Stimulated activated CD4-positive, alpha-beta T cell treated with anti-CD3 and anti-CD28 coated beads, TNF-alpha, amount 100 ng/mL, for 48 hours (primary cell): Measurements from ENCODE around the gene NDFIP1.

Source experiments
- DNase-seq, 3 donors: peaks; one replicate each; pipeline ENCODE4 v3.0.0-alpha.2; 2020; ENCODE audit warnings: low read depth in 3 of 3

The NDFIP1 gene

GRCh38 chr5:142189813-142190212, 81.2 kb downstream of the NDFIP1 start:
- no peak for DNase-seq

GRCh38 chr5:142191776-142192175, 83.2 kb downstream of the NDFIP1 start:
- no peak for DNase-seq

DNA sequence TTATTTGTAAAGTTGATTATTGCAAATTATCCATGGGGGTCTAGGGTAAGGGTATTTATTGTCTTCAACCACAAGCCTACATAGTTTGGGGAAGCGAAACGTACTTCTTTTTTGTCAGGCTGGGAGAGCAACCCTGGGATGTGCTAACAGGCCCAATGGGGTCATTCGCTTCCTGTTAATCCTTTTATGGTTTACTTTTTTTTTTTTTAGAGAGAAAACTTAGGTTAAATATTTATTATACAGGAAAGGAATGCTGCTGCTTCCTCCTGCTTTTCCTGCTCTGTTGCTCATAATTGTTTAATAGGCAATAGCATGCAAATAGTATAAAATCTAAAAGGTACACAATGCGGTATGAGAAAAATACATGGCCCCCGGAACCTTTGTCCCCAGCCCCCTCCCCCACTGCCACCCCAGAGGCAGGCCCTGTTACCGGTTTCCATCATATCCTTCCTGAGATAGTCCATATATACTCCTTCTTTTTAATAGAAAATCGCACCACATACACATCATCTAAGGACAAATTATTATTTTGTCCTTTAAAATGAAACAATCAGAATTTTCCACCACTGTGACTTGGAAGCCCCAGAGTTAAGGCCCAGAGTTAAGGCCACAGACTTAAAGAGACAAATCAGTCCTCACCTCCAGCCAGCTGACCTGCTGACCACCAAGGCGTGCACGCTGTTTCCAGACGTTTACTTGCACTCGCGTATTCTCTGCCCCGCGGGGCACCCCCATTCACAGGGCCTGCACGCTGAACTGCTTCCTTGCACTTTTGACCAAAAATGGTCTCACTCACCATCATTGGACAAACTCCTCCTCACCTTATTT, 83.9 kb downstream of the NDFIP1 start:
- no peak for DNase-seq

DNA sequence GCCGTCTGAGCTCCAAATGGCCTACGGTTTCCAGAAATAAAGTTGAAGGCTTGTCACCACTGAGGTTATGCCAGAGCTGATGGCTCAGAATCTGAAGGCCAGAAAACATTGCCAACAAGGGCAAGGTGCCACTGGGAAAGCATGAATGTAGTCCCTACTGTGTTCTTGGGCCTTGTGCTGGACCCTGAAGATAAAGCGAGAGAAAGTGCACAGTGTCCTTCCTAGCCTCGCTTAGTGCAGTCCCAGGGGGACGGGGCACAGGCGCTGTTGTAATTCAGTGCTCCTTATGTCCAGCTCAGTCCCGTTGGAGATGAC, 84.5 kb downstream of the NDFIP1 start:
- no peak for DNase-seq

DNA sequence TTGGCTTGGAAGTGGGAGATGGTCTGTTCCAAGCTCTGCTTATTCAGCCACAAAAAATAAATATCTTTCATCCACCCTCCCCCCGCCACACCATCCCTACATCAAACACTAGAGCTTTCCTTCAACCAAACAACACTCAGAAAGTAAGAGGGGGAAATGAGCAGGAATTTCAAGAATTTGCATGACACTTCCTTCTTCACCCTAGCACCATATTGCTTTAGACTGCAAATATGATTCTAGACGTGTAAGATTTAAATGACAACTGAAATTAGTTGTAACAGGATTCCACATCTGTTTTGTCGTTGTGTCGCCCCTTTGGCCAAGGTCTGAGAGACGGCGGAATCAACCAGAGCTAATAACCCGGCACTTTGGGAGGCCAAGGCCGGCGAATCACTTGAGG, 88.5 kb downstream of the NDFIP1 start:
- DNase-seq: no peak

DNA sequence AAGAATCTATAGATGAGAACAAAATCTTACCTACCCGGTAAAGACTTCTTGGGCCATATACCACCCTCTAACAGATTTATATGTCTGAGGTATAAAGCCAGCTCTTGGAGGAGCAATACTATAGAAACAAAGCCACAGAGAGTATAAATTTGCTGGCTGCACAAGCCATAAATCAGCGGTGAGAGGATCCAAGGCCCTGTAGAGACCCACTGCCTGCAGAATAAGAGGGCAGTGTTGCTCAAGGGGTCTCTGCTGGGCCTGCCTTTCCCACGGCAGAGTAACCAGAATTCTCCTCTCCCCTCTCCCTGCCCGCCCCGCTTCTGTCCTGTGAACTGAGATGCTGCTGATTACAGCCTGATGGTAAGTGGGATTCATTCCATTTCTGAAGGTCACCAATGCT, 89.2 kb downstream of the NDFIP1 start:
- DNase-seq: no peak

- DNase-seq: no peak
Observed at GRCh38 chr5:142199388-142199787, 90.8 kb downstream of the NDFIP1 start.

DNA sequence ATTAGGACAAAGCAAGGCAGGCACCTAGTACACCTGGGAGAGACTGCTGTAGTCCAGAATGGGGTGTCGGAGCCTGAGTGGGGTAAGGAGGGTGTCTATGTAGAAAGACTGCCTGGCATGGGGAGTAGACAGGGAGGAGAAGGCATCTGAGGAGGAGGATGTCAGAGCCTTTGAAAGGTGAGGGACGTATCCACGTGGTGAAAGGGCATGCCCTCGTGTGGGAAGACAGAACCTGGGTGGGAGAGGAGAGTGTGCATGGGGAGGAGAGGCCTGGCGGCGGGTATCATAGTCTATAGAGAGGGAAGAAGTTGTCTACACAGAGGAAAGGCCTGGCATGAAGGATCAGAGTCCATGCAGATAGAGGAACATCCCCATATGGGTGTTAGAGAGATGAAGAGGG, 91.8 kb downstream of the NDFIP1 start:
- DNase-seq: no peak

DNA sequence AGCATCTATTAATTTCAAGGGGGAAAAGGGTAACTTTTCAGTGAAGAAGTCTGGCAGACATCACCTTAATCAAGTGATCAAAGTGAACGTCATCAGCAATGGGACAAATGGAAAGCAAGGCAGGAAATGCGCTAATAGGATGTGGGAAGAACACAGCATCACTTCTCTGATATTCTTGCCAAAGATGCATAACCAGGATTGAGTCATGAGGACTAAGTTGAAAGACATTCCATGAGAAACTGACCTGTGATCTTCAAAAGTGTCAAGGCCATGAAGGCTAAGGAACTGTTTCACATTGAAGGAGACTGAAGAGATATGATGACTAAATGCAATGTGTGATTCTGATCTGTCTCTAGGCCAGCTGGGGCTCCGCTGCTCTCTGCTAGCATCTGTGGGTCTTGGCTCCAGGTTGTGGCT, 92.9 kb downstream of the NDFIP1 start:
- no peak for DNase-seq

DNA sequence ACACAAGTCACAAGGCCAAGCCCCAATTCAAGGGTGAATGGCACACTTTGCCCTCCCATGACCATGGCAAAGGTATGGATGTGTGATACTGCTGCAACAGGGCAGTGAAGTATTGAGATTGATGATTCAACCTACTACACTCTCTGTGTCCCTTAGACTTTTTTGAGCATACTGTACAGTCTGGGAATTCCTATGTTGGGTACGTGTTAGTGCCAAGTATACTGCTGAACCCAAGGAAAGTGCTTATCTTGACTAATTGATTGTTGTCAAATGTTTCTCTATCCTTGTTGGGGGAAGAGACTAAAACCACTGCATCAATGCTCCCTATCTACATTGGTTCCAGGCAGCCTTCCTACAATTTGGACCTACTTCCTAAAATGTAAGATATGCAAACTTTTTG, 93.7 kb downstream of the NDFIP1 start:
- DNase-seq: no peak
